ENCODE results near the gene LRRC41. TPM values are rescaled to one million over a fixed set of nuclear protein-coding genes. Genes with fewer than 3 reads are reported as not detected.
"Not testable (repeated sequence)": the region's sequence is repeated elsewhere in the genome, so short reads cannot be mapped to it uniquely, and the experiment has no call there.

LRRC41 gene
- polyA plus RNA-seq, 1 donor: 86.2 TPM

DNA sequence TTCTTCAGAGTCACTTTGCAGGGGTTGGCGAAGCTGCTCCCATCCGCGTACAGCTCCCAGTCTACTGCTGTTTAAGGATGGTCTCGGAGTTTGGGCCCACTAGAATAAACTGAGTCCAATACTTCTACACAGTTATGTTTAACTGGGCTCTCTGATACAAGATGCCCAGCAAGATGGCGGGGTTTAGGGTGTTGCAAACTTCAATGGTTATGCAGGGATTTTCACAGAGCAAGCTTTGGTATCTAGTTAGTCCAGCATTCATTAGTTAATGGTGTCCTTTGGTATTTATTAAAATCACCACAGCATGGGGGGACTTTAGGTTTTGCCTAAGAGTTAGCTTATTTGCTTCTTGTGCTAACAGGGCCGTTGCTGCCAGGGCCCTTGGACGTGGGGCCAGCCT lies 24.8 kb upstream of the LRRC41 start:
- DNase-seq: not testable (repeated sequence)

DNA sequence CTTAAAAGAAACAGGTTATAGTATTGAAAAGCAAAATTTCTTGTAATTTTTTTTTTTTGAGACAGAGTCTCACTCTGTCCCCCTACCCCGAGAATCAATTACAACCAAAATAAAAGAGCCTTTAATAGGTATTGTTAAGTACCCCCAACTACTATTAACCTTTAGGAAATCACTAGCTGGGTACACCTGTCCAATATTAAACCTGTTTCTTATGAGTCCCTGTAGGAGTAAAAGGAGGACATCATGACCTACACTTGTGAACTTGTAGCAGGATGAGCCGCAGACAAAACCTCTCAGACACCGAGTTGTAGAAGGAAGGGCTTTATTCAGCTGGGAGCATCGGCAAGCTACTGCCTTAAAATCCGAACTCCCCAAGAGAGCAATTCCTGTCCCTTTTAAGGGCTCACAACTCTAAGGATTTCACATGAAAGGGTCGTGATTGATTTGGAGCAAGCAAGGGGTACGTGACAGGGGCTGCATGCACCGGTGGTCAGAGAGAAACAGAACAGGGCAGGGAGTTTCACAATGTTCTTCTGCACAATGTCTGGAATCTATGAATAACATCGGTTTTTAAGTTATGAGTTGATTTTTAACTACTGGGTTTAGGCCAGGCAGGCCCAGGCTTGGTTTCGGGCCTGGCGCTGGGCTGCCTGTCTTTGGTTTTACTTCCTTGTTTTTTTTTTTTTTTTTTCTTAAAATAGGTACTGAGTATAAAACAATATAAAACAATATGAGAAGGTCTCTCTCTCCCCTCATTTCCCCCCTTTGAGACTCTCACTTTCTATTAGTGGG lies 22.1 kb upstream of the LRRC41 start:
- not testable (repeated sequence) for DNase-seq

DNA sequence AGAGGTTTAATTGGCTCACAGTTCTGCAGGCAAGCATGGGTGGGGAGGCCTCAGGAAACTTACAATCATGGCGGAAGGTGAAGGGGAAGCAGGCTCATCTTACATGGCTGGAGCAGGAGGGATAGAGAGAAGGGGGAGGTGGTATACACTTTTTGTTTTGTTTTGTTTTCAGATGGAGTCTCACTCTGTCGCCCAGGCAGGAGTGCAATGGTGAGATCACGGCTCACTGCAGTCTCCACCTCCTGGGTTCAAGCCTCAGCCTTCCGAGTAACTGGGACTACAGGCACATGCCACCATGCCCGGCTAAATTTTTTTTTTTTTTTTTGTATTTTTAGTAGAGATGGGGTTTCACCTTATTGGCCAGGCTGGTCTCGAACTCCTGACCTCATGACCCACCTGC lies 18.8 kb upstream of the LRRC41 start:
- not testable (repeated sequence) for DNase-seq

DNA sequence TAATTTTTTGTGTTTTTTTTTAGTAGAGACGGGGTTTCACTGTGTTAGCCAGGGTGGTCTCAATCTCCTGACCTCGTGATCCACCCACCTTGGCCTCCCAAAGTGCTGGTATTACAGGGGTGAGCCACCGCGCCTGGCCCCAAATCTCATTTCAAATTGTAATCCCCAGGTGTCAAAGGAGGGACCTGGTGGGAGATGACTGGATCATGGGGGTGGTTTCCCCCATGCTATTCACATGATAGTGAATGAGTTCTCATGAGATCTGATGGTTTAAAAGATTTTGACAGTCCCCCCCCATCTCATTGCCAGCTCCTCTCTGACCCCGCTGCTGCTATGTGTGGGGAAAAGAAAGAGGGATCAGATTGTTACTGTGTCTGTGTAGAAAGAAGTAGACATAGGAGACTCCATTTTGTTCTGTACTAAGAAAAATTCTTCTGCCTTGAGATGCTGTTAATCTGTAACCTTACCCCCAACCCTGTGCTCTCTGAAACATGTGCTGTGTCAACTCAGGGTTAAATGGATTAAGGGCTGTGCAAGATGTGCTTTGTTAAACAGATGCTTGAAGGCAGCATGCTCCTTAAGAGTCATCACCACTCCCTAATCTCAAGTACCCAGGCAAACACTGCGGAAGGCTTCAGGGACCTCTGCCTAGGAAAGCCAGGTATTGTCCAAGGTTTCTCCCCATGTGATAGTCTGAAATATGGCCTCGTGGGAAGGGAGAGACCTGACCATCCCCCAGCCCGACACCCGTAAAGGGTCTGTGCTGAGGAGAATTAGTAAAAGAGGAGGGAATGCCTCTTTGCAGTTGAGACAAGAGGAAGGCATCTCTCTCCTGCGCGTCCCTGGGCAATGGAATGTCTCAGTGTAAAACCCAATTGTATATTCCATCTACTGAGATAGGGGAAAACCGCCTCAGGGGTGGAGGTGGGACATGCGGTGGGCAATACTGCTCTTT lies 16.8 kb upstream of the LRRC41 start:
- not testable (repeated sequence) for DNase-seq

DNA sequence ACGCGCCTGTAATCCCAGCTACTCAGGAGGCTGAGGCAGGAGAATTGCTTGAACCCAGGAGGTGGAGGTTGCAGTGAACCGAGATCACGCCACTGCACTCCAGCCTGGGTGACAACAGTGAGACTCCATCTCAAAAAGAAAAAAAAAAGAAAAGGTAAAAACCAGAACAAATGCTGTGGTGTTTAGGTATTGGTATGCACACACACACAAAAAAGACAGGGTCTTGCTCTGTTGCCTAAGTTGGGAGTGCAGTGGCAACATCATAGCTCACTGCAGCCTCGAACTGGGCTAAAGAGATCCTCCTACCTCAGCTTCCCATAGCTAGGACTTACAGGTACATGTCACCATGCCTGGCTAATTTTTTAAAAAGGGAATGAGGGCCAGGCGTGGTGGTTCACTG lies 15.9 kb upstream of the LRRC41 start:
- DNase-seq: not testable (repeated sequence)

DNA sequence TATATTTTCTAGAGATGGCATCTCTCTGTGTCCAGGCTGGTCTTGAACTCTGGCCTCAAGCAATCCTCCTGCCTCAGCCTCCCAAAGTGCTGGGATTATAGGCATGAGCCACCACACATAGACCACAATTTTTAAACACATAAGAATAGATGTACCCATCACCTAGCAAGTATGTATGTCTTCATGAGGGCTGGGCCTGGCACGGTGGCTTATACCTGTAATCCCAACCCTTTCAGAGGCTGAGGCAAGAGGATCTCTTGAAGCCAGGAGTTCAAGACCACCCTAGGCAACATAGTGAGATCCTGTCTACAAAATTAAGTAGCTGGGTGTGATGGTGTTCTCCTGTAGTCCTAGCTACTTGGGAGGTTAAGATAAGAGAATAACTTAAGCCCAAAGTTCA lies 13.9 kb upstream of the LRRC41 start:
- DNase-seq: no peak

DNA sequence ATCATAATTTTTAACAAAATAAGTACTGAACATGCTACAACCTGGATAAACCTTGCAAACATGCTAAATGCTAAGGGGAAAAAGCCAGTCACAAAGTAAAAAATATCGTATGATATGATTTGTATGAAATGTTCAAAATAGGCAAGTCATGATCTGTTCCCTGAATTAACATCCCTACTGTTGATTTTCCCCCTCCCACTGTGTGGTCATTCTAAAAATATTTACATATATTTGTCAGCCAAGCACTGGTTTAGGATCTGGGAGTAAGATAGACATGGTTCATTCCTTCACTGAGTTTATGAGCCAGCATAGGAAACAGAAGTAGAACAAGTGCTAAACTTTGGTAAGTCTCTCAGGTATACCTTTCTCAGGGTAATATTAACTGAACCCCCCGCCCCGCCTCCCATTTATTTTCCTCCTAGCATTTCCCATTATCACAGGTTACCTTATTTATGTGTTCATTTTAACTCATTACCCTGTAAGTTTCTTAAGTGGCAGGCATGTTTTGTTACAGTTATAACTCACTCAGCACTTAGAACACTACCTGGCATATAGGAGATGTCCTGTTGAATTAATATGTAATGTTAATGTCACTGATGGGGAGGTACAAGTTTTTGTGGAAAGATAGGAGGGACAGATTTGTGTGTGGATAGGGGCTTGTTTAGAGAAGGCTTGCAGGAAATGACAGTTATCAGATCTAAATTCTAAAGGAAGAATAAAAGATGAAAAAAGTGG lies 12.4 kb upstream of the LRRC41 start:
- no peak for DNase-seq

DNA sequence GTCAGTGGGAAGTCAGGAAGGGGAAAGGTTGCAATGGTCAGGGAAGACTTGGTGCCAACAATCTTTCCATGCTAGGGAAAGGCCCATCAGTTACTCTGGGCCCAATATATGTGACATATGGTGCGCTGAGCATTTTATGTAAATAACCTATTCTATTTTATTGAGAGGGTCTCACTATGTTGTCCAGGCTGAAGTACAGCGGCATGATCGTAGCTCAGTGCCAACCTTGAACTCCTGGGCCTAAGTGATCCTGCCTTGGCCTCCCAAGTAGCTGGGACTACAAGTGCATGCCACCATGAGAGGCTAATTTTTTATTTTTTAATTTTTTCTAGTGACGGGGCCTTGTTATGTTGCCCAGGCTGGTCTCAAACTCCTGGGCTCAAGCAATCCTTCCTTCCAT lies 6.9 kb upstream of the LRRC41 start:
- no peak for DNase-seq

DNA sequence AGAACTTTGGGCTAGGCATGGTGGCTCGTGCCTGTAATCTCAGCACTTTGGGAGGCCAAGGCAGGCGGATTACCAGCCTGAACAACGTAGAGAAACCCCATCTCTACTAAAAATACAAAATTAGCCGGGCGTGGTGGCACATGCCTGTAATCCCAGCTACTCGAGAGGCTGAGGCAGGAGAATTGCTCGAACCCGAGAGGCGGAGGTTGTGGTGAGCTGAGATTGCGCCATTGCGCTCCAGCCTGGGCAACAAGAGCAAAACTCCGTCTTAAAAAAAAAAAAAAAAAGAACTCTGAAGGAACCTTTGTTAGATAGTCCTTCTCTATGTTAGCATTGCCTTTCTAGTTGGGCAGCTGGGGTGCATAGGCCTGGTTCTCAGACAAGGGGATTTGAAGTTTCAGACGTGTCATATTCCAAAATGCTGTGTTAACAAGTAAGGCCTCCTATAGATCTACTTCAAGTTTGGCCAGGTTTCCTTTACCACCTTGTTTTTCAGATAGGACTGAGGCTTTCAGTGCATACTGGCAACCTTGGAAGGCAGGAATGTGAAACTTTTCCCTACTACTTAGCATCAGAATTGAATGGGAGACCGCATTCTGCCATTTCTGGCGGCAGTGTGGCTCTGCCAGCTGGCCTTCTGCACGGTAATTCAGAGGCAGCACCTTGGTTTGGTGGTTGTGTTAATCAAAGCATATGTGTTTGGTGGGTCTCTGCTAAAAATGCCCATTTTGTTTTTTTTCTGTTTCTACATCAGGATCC lies 6.2 kb upstream of the LRRC41 start:
- no peak for DNase-seq

DNA sequence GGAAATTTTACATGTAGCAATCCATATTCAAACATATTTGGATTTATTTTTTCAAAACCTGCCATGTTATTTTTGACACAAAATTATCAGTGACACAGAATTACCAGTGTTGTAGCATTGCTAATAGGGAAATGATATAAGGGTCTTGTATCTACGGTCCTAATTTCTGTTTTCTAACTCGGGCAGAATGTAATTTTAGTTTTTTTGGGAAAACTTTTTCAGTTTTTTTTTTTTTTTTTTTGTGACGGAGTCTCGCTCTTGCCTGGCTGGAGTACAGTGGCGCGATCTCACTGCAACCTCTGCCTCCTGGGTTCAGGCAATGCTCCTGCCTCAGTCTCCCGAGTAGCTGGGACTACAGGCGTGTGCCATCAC lies 2.7 kb upstream of the LRRC41 start:
- DNase-seq: no peak

DNA sequence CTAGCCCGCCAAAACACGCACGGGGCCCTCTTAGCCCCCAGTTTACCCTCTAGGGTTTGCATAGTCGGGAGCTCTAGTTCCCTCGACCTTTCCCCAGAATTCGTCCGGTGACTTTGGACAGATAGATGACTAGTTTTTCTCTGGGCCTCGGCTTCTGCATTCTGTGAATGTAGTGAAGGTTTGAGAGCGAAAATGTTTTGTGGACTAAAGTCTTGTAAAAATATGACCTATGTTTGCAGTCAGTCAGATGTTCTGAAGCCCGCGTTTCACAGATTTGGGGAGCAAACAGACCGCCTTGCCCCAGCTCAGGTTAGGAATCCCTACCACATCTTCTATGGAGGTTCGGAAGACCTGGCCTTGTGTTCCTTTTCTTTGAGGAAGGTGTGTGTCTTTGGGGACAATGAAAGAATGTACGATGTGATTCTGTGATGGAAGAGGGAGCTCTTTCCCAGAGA lies 483 bp upstream of the LRRC41 start:
- DNase-seq: no peak

DNA sequence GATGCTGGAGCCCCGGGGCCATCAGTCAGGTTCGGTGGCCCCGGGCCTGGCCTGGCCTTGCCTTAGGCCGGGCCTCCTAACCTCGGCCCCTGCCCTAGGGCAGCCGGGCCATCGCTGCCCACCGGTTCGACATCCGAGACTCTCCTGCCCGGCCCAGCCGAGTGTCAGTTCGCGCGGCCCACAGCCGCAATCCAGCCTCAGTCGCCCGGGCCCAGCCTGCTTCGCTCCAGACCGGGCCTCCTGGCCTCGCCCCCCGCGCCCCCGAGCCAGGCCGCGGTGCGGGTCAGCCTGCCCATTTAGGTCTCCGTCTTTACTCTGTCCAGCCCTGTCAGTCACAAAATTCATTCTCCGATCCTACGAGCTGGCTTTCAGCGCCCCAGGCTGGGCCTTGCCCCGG lies 777 bp downstream of the LRRC41 start:
- DNase-seq: no peak

DNA sequence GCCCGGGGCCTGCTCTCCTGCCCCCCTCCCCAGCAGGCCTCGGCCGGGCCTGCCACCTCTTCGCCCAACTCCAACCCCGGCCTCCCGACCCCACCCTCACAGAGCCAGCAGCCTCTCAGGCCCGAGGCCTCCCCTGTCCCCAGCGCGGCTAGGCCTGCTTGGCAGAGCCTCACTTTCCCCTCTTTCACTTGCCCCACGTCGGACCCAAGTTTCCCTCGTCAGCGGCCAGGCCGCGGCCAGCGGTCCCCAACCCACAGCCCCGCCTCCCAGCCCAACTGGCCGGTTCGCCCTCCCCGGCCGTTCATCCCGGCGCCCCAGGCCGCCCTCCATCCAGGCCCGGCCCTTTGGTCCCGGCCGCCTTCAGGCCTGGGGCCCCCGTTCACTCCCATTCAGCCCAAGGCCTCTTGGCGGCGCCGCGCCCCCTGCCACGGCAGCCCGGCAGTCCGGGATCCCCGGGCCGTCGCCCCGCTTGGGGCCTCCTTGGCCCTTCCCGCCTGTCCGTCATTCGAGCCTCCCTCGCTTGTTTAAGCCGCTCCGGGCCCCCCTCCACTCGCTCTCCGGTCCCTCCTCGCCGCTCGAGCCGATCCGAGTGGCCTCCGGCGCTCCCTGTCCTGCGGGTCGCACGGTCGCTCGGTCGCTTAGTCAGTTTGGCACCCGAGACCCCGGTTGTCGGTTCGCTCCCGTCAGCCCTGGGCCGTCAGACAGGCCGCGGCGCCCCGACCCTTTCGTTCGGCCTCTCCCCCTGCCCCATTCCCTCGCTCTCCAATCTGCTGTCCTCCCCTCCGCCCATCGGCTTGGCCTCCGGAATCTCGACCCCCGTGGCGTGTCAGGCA lies 1.4 kb downstream of the LRRC41 start:
- peak; percentile 60 for DNase-seq

DNA sequence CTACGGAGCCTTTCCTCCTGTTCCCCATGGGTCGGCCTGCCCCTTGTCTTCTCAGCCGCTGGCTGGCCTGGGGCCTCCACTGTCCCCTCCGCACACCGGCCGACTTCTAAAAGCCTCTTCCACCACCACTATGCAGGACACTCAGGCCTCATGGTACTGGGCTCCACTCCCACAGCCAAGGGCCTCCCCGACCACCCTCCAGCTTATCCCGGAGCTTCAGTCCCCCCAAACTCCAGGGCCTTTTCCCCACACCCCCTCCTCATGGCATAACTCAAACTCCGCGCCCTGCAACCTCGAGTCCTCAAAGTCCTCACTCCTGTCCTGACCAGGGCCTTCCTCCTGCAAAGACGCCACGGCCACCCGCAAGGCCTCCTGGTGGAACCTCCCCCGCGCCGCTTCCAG lies 2.0 kb downstream of the LRRC41 start:
- DNase-seq: no peak

DNA sequence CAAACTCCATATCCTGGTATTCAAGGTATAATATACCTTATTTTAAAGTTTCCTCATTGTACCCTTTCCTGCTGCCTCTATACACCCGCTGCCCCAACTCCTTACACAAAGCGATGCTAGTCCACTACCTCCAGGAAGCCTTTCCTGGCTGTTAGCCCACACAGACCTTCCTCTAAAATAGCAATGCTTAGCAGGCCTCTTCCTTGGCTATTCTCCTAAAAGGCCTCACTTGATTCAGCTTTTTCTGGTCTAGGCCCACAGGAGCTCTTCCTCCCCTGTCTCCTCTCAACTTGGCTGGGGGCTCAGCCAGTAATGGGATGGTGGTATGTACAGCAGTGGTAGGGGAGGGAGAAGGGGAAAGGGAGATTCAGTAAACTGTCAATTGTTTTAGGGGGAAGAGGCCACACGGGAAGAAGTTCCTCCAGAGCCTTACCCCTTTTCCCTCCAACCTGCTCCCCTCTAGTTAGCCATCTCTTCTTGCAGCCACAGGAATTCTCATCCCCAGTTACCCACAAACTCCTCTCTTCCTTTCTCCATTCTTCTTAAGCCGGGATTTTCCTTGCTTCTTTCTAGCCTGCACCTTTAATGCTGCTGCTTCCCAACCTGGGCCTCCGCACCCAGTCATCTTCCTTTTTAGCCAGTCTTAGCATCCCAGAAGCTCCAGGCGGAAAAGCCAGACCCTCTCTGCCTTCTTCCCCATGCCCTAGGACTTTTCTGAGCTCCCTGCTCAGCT lies 2.6 kb downstream of the LRRC41 start:
- no peak for DNase-seq

DNA sequence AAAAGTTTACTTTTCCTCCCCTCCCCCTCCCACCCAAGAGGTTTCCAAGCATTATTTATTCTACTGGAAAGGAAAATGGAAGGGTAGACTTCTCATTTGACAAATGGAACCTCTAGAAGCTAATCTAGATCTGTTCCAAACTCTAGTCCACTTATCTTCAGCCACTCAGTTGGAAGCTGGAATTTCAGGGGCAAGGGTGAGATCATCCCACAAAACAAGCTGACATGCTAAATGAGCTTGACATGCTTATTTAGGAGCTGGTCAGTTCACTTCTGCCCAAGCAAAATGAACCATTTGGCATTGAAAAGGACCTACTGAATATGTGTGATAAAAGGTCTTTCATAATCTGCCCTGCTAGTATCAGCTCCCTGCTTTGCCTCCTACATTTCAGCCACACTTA lies 5.0 kb downstream of the LRRC41 start:
- DNase-seq: no peak

DNA sequence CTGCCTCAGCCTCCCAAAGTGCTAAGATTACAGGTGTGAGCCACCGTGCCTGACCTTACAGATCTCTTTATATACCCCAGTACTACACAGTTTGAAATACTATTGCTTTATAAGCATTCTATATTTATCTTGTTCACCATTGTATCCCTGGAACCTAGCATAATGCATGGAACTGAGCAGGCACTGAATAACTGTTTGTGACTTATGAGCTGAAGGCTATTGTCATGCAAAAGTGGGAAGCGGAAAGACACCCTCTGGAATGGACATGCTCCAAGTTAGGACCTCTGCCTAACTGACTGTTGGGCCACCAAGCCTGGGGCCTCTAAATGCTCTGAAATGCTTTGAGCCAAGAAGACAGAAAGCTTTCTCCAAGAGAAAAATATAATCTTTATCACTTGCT lies 8.1 kb downstream of the LRRC41 start:
- DNase-seq: no peak

DNA sequence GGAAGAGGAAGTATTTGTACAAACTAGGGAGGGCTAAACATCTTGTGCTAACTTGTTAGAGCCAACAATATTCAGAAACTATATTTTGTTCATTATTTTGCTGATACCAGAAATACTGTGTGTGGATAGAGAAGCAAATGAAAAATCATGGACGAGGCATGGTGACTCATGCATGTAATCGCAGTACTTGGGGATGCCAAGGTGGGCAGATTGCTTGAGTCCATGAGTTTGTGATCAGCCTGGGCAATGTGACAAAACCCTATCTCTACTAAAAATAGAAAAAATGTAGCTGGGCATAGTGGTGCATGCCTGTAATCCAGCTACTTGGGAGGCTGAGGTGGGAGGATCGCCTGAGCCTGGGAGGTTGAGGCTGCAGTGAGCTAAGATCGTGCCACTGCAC lies 13.4 kb downstream of the LRRC41 start:
- no peak for DNase-seq

DNA sequence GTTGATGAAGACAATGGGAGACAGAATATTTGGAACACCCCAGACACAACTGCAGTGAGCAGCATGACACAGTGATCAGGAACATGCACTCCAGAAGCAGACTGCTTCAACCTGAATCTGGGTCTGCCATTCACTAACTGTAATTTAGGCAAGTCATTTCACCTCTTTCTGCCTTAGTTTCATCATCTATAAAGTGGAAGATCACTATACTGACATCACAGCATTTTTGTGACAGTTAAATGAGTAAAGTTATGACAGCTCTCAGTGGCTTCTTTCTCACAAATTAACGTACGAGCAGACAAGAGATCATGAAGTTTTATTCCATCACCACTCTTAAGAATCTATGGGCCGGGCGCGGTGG lies 14.3 kb downstream of the LRRC41 start:
- DNase-seq: no peak

DNA sequence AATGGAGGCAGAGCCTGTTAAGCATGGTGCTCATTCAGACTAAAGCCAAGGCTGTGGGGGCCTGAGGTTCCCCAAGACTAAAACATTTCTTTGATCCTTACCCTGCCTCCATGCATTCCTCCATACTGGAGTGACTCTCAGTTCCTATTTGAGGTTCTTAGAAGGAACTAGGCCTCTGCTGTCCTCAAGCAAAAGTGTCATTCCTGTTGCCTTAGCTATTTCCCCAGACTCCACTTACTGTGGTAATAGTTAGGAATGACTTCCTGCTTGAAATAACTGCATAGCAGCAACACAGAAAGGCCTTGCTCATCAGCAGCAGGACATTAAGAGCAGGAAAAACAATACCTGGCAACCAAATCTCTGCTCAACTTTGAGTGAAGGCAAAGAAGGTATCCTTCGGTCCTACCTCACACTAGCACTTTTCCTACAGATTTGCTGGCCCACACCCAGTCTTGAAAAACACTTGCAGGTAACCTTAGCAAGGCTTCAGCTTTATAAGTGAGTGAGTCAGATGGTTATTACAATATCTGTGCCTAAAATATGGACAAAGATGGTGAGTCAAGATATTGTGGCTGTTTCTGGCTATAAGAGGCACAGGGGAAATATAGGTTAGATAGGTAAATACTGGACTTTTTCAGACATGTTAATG lies 14.8 kb downstream of the LRRC41 start:
- DNase-seq: no peak

Measured in left kidney (tissue), 2 donors.